H9 (cell line): ENCODE data around the gene CTXND2. TPM values are rescaled to one million over a fixed set of nuclear protein-coding genes. Genes with fewer than 3 reads are reported as not detected.

Experiments
- DNase-seq: peaks from one replicate; pipeline ENCODE4 v3.0.0-alpha.2; 2017
- H2AFZ ChIP-seq: one replicate; pipeline ENCODE4 v1.6.1; 2013; ENCODE audit warnings: mild to moderate bottlenecking, low read length, control low read depth, moderate library complexity
- H2AK5ac ChIP-seq: 2 replicates; pipeline ENCODE4 v1.6.1; 2013; ENCODE audit warnings: low read length, control low read depth, mixed read lengths; ENCODE audit not compliant: insufficient read length
- H2BK120ac ChIP-seq: one replicate; pipeline ENCODE4 v1.6.1; 2013; ENCODE audit warnings: low read depth, mild to moderate bottlenecking, low read length, control low read depth, inconsistent platforms; ENCODE audit not compliant: poor library complexity, severe bottlenecking
- H2BK12ac ChIP-seq: 2 replicates; pipeline ENCODE4 v1.6.1; 2013; ENCODE audit warnings: low read length, control low read depth, mixed read lengths, low read depth; ENCODE audit not compliant: insufficient read length
- H2BK15ac ChIP-seq: 2 replicates; pipeline ENCODE4 v1.6.1; 2013; ENCODE audit warnings: low read depth, low read length, control low read depth
- H2BK20ac ChIP-seq: one replicate; pipeline ENCODE4 v1.6.1; 2013; ENCODE audit warnings: low read depth, mild to moderate bottlenecking, low read length, control low read depth, inconsistent platforms; ENCODE audit not compliant: poor library complexity, severe bottlenecking
- H2BK5ac ChIP-seq: 2 replicates; pipeline ENCODE4 v1.6.1; 2013; ENCODE audit warnings: low read length, control low read depth, mixed read lengths; ENCODE audit not compliant: insufficient read length
- H3K14ac ChIP-seq: 2 replicates; pipeline ENCODE4 v1.6.1; 2013; ENCODE audit warnings: low read length, control low read depth; ENCODE audit not compliant: insufficient read depth
- H3K18ac ChIP-seq: 2 replicates; pipeline ENCODE4 v1.6.1; 2013; ENCODE audit warnings: low read depth, mild to moderate bottlenecking, mixed read lengths, low read length, control low read depth; ENCODE audit not compliant: insufficient read length
- H3K23ac ChIP-seq: 2 replicates; pipeline ENCODE4 v1.6.1; 2013; ENCODE audit warnings: low read length, control low read depth, mixed read lengths, low read depth; ENCODE audit not compliant: insufficient read length
- H3K23me2 ChIP-seq: 2 replicates; pipeline ENCODE4 v1.6.1; 2013; ENCODE audit warnings: low read depth, mild to moderate bottlenecking, mixed read lengths, low read length, control low read depth; ENCODE audit not compliant: insufficient read length, poor library complexity, severe bottlenecking
- H3K27ac ChIP-seq: 2 replicates; pipeline ENCODE4 v1.5.1; 2013; ENCODE audit warnings: low read length, control low read depth, mixed read lengths, low read depth; ENCODE audit not compliant: insufficient read length
- H3K27me3 ChIP-seq: 2 replicates; pipeline ENCODE4 v1.6.1; 2013; ENCODE audit warnings: low read length, control low read depth, inconsistent platforms; ENCODE audit not compliant: insufficient read depth
- H3K4ac ChIP-seq: 2 replicates; pipeline ENCODE4 v1.6.1; 2013; ENCODE audit warnings: low read depth, mild to moderate bottlenecking, control low read depth, inconsistent platforms, low read length, moderate library complexity
- H3K4me1 ChIP-seq: 2 replicates; pipeline ENCODE4 v1.6.1; 2013; ENCODE audit warnings: low read length, control low read depth, inconsistent platforms; ENCODE audit not compliant: insufficient read depth
- H3K4me2 ChIP-seq: 2 replicates; pipeline ENCODE4 v1.6.1; 2013; ENCODE audit warnings: low read length, control low read depth, mixed read lengths; ENCODE audit not compliant: insufficient read length, insufficient read depth
- H3K56ac ChIP-seq: 2 replicates; pipeline ENCODE4 v1.6.1; 2013; ENCODE audit warnings: low read depth, mild to moderate bottlenecking, mixed read lengths, low read length, control low read depth; ENCODE audit not compliant: insufficient read length
- H3K79me1 ChIP-seq: 2 replicates; pipeline ENCODE4 v1.6.1; 2013; ENCODE audit warnings: low read depth, mild to moderate bottlenecking, moderate library complexity, low read length, control low read depth, inconsistent platforms; ENCODE audit not compliant: insufficient read depth, poor library complexity, severe bottlenecking
- H3K79me2 ChIP-seq: 2 replicates; pipeline ENCODE4 v1.6.1; 2013; ENCODE audit warnings: low read length, control low read depth, inconsistent platforms; ENCODE audit not compliant: insufficient read depth
- H3K9ac ChIP-seq: 2 replicates; pipeline ENCODE4 v1.6.1; 2013; ENCODE audit warnings: low read length, control low read depth, mixed read lengths; ENCODE audit not compliant: insufficient read length; ENCODE audit errors: extremely low read depth
- H3K9me3 ChIP-seq: one replicate; pipeline ENCODE4 v1.6.1; 2013; ENCODE audit warnings: low read depth, low read length, inconsistent platforms; ENCODE audit not compliant: control insufficient read depth
- H3T11ph ChIP-seq: one replicate; pipeline ENCODE4 v1.6.1; 2013; ENCODE audit warnings: mild to moderate bottlenecking, low read length, control low read depth, inconsistent platforms
- H4K20me1 ChIP-seq: one replicate; pipeline ENCODE4 v1.6.1; 2013; ENCODE audit not compliant: control insufficient read depth, insufficient read length, insufficient read depth
- H4K5ac ChIP-seq: 2 replicates; pipeline ENCODE4 v1.6.1; 2013; ENCODE audit warnings: low read depth, mild to moderate bottlenecking, mixed read lengths, low read length, control low read depth; ENCODE audit not compliant: insufficient read length
- H4K8ac ChIP-seq: replicated peaks from 2 replicates; pipeline ENCODE4 v1.6.1; 2013; ENCODE audit warnings: low read length, control low read depth, mixed read lengths, low read depth; ENCODE audit not compliant: insufficient read length
- H4K91ac ChIP-seq: 2 replicates; pipeline ENCODE4 v1.6.1; 2013; ENCODE audit warnings: low read depth, mild to moderate bottlenecking, moderate library complexity, mixed read lengths, low read length, control low read depth; ENCODE audit not compliant: insufficient read length
- H3K27ac Mint-ChIP-seq, 3 experiments: 2 replicates in 2 of 3; 3 replicates in 1 of 3; pipeline ENCODE4 v1.8.0; 2020 to 2021; ENCODE audit warnings: mixed read lengths in 3 of 3, mild to moderate bottlenecking in 1 of 3, moderate library complexity in 1 of 3
- H3K27me3 Mint-ChIP-seq: 2 replicates; pipeline ENCODE4 v1.8.0; 2021; ENCODE audit warnings: low read depth, mild to moderate bottlenecking, moderate library complexity, mixed read lengths
- H3K36me3 Mint-ChIP-seq, 3 experiments: 2 replicates in 2 of 3; 3 replicates in 1 of 3; pipeline ENCODE4 v1.8.0; 2020 to 2021; ENCODE audit warnings: low read depth in 3 of 3, mixed read lengths in 3 of 3; ENCODE audit not compliant: insufficient read depth in 1 of 3
- H3K4me1 Mint-ChIP-seq, 2 experiments: 2 replicates each; pipeline ENCODE4 v1.8.0; 2020; ENCODE audit warnings: mixed read lengths in 2 of 2
- H3K4me3 Mint-ChIP-seq, 2 experiments: 2 replicates in 1 of 2; 3 replicates in 1 of 2; pipeline ENCODE4 v1.8.0; 2020 to 2021; ENCODE audit warnings: mild to moderate bottlenecking in 2 of 2, mixed read lengths in 2 of 2, moderate library complexity in 1 of 2
- H3K9me3 Mint-ChIP-seq, 2 experiments: 2 replicates in 1 of 2; 3 replicates in 1 of 2; pipeline ENCODE4 v1.8.0; 2020; ENCODE audit warnings: mild to moderate bottlenecking in 2 of 2, mixed read lengths in 2 of 2, moderate library complexity in 1 of 2
- CTCF ChIP-seq: fragments of 200-600 bp; sonication (generic); conservative IDR thresholded peaks from 3 replicates; pipeline ENCODE4 v1.8.0; 2021; ENCODE audit warnings: antibody characterized with exemption, mild to moderate bottlenecking
- total RNA-seq: library from RNA; stranded (reverse); gene quantifications from 2 replicates; pipeline ENCODE4 v1.2.1, GENCODE V29; 2021

The CTXND2 gene
- total RNA-seq, 1 experiment from 2014 or later, result not detected

- H3K4me1 ChIP-seq, result peaks cover 8% of the 10 kb centered on the region; the same call in 1 of the 2 replicates
- no peak overlapping the region for H2BK5ac ChIP-seq
- no peak overlapping the region for H2BK15ac ChIP-seq
- peaks cover 0 to 4% (median 0%) of the 10 kb centered on the region in 3 experiments; a peak in 2 of 7 replicates for H3K36me3 Mint-ChIP-seq
- H3K4me2 ChIP-seq, result no peak overlapping the region
- H3T11ph ChIP-seq, result no peak overlapping the region
- no peaks in the 10 kb centered on the region for H3K79me2 ChIP-seq
- H3K9me3 ChIP-seq, result no peaks in the 10 kb centered on the region
- peak overlapping the region; percentile 48 for H2BK120ac ChIP-seq
- H3K9ac ChIP-seq, result no peak overlapping the region
- H3K23ac ChIP-seq, result no peak overlapping the region
- H2AK5ac ChIP-seq, result no peak overlapping the region
- DNase-seq, result no peak
- H3K18ac ChIP-seq, result no peak overlapping the region
- H3K27ac ChIP-seq, result no peak overlapping the region
- H3K9me3 Mint-ChIP-seq, result peaks cover 2 to 4% of the 10 kb centered on the region in 2 experiments; a peak in 4 of 5 replicates
- H3K27ac Mint-ChIP-seq, result 0 out of 7 replicates have a peak overlapping the region, but pooled peaks of 1 of the 3 experiments have one; percentile 46
- no peaks in the 10 kb centered on the region for H3K23me2 ChIP-seq
- no peaks in the 10 kb centered on the region for H4K20me1 ChIP-seq
- no peaks in the 10 kb centered on the region for H3K79me1 ChIP-seq
- no peak overlapping the region for H3K14ac ChIP-seq
- H3K4ac ChIP-seq, result no peak overlapping the region
- no peaks in the 10 kb centered on the region for H3K27me3 ChIP-seq
- H4K5ac ChIP-seq, result no peak overlapping the region
- no peak overlapping the region for H2BK12ac ChIP-seq
- H3K27me3 Mint-ChIP-seq, result no peaks in the 10 kb centered on the region
- H2AFZ ChIP-seq, result no peak overlapping the region
- H4K8ac ChIP-seq, result no peak overlapping the region
- H4K91ac ChIP-seq, result no peak overlapping the region
- H2BK20ac ChIP-seq, result no peak overlapping the region
- H3K56ac ChIP-seq, result no peak overlapping the region
- TF ChIP-seq CTCF, result no peak
- H3K4me3 Mint-ChIP-seq, result no peak overlapping the region
- H3K4me1 Mint-ChIP-seq, result peaks cover 12 to 13% of the 10 kb centered on the region in 2 experiments
Measured at GRCh38 chr1:150912623-150913022, 25.7 kb downstream of the CTXND2 start.
